Fibroblast of skin of abdomen (primary cell): ENCODE results near the gene ASPSCR1.
A peak's percentile ranks its signal among the peaks of the same experiment; 100 is the strongest.

ENCODE experiments used
- DNase-seq: peaks from one replicate; pipeline ENCODE4 v3.0.0-alpha.2; 2013

Gene ASPSCR1

DNA sequence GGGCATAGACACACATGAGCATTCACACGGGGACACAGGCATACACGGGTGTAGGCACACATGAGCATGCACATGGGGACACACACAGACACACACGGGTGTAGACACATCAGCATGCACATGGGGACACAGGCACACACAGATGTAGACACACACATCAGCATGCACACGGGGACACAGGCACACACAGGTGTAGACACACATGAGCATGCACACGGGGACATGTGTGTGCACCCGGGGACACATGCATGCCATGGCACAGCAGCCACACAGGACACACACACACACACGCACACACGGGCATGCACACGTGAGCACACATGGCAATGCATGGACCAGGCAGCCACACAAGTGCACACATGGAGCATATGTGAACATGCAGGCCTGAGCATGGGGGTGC, 65.2 kb downstream of the ASPSCR1 start:
- no peak for DNase-seq

DNA sequence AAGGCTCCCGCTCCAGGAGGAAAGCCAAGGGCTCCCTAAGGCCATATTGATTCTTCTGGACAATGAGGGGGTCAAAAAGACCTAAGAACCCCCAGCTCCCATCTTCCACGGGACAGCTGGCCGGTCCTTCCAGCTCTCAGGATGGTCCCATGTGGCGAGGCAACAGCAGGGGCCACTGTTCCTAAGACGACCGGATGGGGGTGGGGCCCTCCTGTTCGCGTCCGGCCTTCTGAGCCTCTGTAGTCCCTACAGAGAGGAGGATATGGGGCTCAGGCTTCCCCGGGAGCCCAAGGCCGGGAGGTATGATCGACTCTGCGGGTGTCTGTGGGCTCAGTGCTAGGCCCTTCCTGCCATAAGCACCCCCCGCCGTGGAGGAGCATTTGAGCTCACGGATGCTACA, 66.1 kb downstream of the ASPSCR1 start:
- no peak for DNase-seq

DNA sequence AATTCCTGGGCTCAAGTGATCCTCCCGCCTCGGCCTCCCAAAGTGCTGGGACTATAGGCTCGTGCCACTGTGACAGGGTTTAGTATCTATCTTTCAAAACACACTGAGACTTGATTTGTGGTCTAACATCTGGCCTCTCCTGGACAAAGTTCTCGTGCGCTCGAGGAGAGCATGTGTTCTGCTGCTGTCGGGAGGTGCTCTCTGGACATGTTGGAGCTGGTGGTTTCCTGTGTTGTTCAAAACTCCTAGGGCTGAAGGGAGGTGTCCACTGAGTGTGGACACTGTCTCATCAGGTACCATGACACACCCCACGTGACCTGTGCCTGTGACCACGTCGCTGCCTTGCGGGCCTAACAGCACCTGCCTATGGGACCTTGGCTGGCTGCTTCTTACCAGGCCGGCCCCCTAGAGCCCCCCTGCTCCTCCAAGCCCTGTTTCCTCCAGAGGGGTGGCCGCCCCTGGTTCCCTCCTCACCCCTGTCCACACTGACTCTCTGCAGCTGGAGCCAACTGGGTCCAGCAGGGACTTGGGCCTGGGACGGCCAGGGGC, 68.6 kb downstream of the ASPSCR1 start:
- DNase-seq, result no peak

DNA sequence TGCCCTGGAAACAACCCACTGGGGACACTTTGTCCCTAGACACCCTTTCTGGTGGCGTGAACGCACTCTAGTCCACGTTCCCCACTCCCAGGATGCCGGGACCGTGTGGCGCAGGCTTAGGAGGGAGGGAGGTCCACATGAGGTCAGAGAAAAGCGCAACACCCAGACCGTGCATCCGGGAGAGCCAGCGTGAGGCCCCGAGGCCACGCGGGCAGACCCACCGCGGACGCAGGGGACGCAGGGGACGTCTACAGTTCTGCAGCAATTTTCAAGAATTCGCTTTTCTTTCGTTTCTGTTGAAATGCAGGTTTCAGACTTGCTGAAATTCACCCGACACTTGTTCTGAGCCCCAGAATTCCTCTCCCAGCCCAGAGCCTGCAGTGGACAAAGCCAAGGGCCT, 69.5 kb downstream of the ASPSCR1 start:
- DNase-seq, result no peak

DNA sequence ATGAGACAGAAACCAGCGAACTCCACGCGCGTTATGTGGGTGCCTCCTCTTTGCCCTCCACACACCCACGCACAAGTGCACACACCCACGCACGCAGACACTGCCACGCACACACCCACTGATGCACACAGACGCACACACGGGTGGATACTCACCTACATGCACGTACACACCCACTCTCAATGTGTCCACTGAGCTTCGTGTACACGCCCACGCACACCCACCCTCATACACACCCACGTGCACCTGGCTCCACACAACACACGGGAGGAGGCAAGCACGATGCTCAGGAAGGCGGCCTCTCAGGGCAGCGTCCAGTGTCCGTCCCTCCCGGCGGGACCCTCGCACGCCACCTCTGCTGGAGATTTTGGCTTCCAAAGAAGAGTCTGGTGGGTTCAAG, 70.0 kb downstream of the ASPSCR1 start:
- DNase-seq, result no peak

DNA sequence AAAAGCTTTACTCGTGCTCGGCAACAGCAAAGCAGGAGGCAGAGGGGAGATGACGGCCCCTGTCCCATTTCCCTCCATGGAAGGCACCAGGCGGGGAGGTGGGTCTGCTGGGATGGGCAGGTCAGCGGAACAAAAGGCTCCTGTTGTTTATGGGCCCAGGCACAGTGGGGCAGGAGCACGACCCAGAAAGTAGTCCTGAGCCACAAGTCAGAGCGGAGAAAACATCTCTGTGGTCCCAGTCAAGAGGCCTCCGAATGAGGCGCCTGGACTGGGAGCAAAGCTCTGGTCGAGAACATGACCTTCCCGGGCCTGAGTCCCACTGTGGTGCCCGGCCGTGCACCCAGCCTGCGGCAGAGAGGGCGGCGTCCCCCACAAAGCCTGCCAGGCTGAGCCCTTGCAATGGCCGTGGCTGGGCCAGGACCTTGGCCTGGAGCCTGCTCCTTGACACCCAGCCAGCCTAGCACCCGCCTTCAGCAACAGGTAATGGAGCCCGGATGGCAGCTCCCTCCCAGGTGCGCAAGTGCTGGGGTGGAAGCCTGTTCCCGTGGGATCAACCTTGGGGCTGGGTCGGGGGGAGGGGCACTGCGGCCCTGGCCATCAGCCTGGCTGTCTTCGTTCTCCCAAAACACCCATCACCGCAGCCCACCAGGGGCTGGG, 70.6 kb downstream of the ASPSCR1 start:
- no peak for DNase-seq

DNA sequence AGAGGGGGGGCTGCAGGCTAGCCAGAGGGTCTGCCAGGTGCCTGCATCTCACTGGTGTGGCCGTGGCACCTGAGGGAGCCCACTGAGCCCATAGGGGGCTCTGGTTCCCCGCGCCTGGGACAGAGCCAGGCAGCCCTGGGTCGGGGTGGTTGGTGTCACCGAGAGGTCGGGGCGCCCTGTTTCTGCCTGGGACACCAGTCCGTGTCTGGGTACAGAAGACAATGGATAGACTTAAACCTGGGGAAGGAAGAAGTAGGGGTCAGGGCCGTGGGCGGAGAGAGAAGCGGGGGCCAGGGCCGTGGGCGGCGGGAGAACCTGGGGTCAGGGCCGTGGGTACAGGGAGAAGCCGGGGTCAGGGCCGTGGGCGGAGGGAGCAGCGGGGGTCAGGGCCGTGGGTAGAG, 71.1 kb downstream of the ASPSCR1 start:
- no peak for DNase-seq

DNA sequence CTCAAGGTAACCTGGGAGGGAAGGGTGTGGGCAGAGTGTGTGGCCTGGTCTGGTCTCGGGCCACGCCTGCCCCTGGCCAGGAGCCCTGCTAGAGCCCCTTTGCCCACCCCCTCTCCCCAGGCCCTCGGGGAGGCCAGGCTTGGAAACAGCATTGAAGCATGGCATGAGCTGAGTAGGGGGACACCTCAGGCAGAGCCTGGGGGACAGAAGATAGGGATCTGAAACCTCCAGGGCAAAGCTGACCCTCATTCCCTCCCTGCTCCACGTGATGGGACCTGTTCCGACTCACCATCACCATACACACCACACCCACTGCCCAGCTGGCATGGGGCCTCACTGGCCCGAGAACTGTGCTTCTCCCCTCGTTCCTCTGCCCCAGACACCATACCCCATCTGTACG, 71.7 kb downstream of the ASPSCR1 start:
- no peak for DNase-seq

DNA sequence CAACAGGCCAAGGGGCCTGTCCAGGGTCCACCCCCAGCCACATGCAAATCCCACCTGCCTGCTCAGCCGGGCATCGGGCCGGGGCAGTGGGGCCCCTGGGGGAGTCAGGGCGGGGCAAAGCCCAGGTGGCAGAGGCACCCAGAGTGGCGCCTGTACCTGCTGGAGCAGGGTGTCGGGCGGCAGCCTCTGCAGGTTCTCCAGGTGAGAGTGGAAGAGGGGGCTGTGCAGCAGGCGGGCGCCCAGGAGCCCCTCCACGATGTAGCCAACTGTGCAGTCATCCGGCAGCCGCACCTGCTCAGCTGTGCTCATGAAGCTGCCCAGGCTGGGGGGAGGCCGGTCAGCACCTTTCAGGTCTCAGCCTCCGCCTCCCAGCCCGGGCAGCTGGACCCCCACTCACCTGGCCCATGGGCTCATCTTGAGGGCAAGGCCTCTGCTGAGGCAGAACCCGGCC, 72.1 kb downstream of the ASPSCR1 start:
- no peak for DNase-seq

DNA sequence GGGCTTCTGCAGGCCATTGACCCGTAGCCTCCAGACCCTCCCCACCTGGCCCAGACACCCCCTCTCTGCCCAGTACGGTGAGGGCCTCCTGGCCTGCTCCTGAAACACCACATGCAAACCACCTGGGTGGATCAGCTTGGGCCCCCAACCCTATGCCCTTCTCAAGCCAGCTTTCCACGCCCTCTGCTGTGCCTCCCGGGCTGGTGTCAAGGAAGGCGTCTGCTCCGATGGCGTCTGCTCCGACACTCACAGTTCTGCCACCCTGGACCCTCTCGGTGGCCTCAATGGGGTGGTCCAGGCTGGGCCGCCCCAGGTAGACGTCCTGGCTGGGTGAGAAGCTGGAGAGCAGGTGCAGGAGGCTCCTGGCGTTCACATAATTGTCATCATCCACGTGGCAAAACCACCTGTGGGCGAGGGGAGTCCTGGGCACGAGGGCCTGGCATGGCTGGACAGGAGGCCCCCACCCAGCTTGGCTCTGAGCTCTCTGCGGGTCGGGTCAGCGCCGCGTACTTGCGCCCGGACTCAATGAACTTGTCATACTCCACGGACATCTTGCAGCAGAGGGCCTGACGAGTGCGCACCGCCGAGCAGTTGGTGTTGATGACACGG, 72.8 kb downstream of the ASPSCR1 start:
- no peak for DNase-seq

DNA sequence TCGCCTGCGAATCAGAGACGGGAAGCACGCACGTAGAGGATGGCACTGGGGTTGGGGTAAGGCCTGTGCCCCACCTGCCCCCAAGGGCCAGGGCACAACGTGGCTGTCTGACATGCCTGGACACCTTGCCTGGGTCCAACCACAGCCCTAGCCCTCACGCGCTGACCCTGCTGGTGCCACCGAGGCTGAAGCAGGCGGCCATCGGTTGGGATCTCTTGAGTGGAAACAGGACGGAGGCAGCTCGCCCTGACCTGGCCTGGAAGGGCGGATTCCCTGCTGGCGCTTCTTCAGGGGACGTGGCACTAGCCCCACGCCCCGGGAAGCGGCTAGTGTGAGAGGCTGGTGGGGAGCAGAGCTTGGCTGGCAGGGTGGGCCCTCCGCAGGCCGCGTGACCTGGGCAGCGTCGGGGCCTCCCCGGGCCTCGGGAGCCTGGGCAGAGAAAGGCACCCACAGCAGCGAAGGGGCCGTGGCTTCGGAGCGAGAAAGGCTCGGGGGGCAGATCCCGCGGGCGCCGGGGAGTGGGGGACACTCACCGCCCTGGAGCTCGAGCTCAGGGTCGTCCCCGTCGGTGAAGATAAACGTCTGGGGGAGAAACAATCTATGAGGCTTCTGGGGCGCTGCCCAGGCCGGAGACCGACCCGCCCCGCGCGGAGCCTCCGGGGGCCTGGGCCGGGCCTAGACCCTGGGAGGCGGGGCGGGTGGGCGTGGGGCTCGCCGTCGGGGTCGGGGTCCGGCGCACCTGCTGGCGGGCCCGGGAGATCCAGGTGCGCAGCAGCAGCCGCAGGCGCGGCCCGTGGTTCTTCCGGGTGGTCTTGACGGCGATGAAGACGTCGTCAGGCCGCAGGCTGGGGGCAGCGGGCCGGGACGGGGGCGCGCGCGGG, 73.6 kb downstream of the ASPSCR1 start:
- DNase-seq, result no peak

DNA sequence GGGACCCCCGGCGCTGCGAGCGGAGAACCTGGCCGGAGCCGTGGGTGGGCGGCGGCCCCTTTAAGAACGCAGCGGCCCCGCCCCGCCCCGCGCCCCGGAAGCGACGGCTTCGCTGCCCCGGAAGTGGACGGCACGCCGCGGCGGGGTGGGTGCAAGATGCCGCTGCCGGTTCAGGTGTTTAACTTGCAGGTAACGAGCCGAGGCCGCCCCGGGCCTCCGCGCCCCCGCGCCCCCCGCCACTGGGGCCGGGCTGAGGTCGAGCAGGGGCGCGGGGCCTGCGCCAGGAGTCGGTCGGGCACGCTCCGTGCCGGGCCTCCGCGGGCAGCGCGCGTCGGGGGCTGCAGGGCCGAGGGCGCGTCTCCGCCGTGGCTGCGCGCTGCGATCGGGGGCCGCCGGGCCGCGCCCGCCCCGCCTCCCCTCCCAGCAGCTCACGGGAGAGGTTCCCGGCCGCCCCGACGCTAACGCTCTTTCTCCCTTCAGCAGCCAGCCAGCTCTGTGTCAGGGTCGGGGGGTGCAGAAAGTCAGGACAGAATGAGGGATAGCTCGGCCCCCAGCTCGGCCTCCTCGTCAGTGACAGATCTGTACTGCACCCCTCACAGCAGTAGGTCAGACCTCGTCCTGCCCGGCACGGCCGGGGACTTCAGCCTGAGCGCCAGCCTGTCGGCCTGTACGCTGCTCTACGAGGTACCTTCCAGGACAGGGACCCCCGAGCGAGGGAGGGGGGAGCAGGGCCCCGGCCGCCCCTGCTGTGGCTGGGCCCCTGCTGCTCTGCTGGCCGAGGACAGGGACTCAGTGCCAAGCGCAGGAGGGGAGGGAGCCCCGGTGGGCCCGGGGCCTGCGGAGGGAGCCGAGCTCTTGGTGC, 74.6 kb downstream of the ASPSCR1 start, which contains the start of the genes GPS1 and RFNG:
Gene GPS1, plus strand, starts transcription at position 123 of the 862 bp plus-strand sequence. Its CDS starts 34 bp downstream, at position 157.
Gene RFNG, minus strand, starts transcription at position 36 of the 862 bp plus-strand sequence. CDS start 45 bp downstream, outside the sequence.
- peak; percentile 51 for DNase-seq

DNA sequence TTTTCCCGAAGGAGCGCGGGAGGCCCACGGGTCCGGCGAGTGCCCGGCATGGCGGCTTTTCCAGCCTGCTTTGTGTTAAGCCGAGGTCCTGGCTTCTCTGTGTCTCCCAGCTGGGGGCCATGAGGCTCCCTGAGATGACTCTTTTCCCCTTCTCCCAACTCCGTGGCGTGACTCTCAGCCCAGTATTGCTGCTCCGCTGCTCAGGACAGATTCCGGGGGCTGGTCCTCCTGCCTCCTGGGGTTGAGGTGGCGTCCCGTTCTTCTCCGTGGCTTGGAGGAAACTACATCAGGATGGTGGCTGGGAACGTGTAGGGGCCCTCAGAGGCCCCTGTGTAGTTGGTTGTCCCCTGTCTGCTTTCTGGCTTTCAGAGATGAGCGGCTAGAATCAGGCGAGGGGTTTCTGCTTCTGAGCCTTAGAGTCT, 75.2 kb downstream of the ASPSCR1 start:
- no peak for DNase-seq

DNA sequence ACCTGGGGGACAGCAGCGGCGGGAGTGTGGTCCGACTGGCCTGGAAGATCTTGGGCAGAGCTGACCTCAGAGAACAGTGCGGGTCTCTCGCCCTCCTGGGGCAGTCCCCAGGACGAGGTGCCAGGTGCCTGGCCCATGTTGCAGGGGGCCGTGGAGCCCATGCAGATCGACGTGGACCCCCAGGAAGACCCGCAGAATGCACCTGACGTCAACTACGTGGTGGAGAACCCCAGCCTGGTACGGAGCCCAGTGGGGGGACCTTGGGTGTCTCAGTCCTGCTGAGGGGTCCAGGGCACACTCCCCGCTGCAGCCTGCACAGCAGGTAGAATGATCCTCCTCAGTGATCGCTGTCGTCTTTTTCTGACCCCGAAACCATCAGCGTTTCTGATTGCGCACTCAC, 75.7 kb downstream of the ASPSCR1 start:
- no peak for DNase-seq

DNA sequence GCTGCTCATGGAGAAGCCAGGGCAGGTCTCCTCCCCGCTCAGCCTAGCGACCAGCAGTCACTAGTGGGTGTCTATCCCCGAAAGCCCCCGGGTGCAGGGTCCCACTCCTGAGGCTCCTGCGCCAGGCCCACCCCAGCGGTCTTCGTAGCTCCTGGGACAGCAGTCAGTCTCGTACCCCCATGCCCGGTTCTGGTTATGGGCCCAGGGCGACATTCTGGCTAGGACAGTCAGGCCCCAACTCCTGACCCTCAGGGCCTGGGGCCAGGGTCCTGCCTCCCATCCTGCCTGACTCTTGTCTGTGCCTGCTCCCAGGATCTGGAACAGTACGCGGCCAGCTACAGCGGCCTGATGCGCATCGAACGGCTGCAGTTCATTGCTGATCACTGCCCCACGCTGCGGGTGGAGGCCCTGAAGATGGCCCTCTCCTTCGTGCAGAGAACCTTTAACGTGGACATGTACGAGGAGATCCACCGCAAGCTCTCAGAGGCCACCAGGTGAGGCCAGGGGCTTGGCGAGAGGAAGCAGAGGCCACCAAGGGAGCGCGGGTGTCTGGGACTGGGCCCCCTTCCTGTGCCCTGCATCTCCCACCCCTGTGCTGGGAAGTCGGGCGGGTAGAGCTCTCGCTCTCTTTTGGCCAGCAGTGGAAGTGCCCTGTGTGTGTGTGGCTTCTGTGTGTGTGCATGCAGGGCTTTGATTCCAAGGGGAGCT, 76.3 kb downstream of the ASPSCR1 start:
- DNase-seq, result no peak

DNA sequence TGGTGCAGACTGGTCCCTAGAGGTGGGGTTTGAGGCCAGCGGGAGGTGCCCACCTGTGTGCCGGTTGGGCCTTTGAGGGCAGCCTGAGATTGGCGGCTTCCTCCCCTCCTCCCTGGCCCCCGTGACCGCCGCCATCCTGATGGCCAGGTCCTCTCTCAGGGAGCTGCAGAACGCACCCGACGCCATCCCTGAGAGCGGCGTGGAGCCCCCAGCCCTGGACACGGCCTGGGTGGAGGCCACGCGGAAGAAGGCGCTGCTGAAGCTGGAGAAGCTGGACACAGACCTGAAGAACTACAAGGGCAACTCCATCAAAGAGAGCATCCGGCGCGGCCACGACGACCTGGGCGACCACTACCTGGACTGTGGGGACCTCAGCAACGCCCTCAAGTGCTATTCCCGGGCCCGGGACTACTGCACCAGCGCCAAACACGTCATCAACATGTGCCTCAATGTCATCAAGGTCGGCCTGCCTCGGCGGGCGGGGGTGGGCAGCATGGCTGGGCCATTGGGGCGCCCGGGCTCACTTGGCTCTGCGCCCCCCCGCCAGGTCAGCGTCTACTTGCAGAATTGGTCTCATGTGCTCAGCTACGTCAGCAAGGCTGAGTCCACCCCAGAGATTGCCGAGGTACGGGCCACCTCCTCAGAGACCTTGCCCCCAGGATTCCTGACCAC, 77.1 kb downstream of the ASPSCR1 start:
- no peak for DNase-seq

DNA sequence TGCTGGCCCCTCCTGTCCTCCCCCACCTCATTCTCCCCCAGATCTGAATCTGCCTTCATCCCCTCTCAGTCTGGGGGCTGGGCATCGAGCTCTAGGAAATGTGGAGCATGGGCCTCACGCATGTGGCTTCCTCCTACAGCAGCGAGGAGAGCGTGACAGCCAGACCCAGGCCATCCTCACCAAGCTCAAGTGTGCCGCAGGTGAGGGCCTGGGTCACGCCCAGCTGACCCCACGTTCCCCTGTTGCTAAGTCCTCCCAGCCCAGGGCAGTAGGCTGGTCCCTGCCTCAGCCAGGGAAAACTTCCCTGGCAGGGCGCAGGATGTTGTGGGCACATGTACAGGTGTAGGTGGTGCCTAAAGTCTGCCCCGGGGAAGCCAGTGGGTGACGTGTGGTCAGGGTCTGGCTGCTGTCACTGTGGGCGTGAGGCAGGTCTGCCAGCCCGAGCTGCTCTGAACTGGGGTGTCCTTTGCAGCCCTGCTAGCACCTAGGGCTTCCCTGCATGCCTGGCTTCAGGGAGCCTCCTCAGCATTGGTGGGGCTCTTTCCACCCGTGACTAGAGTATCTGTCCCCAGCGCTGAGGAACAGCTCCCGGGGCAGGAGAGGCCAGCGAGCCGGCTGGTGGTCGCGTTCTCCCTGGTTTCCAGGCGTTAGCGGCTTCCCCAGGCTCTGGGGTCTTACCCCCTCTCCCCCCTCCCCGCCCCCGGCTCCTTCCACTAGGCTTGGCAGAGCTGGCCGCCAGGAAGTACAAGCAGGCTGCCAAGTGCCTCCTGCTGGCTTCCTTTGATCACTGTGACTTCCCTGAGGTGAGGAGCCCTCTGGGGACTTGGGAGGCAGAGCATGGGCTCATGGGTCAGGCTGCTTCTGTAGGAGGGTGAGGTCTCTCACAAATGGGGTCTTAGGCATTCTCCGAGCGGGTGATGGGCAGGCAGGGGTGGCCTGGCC, 77.9 kb downstream of the ASPSCR1 start:
- no peak for DNase-seq

DNA sequence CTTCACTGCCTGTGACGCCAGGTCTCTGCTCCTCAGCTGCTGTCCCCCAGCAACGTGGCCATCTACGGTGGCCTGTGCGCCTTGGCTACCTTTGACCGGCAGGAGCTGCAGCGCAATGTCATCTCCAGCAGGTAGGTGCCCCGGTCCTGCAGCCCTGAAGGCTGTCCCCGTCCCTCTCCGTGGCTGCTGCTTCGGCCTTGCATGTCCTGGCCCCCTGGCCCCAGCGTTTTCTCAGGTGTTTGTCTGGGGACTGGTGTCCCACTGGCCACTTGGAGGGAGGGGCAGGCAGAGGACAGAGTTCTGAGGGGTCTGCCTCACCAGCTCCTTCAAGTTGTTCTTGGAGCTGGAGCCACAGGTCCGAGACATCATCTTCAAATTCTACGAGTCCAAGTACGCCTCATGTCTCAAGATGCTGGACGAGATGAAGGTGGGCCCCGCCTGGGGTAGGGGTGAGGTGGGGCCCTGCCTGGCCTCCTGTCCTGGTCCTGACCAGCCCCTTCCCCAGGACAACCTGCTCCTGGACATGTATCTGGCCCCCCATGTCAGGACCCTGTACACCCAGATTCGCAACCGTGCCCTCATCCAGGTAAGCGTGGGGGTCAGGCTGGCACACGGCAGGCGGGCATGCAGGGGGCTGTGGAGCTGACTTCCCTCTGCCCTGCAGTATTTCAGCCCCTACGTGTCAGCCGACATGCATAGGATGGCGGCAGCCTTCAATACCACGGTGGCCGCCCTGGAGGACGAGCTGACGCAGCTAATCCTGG, 78.7 kb downstream of the ASPSCR1 start:
- no peak for DNase-seq
